AG04450 (cell line): ENCODE data around the gene TLE3. TPM values are rescaled to one million over a fixed set of nuclear protein-coding genes. Genes with fewer than 3 reads are reported as not detected.
A peak's percentile ranks its signal among the peaks of the same experiment; 100 is the strongest.

Experiments
- polyA plus RNA-seq: library from polyadenylated mRNA; depleted of rRNA; stranded (reverse); fragments of >200 nt; gene quantifications from 2 replicates; pipeline ENCODE4 v1.2.3, GENCODE V29; 2011
- small RNA-seq: library from RNA; depleted of rRNA; stranded (forward); fragments of <200 nt; gene quantifications from one replicate; pipeline ENCODE3, GENCODE V24; 2012; ENCODE audit warnings: low read depth; ENCODE audit not compliant: insufficient read length

The TLE3 gene
- polyA plus RNA-seq, 1 experiment = 7.5 TPM

Small RNA genes within 50 kb of the gene (small RNA-seq; reads per million reads assigned to genes)
- gene MIR629 = 30.7 reads per million, percentile 83 among the genes with 10 or more reads in this experiment
